Activated CD8-positive, alpha-beta memory T cell treated with anti-CD3 and anti-CD28 coated beads, Interleukin-2, amount 50 U/mL, for 24 hours (primary cell): Measurements from ENCODE around the gene FREM1.

ENCODE experiments used
- DNase-seq: peaks from one replicate; pipeline ENCODE4 v3.0.0-alpha.2; 2020; ENCODE audit errors: extremely low read depth

Gene FREM1

GRCh38 chr9:14813336-14814248 is 96.6 kb downstream of the FREM1 start:
- DNase-seq = no peak

GRCh38 chr9:14812806-14813205 is 97.4 kb downstream of the FREM1 start:
- DNase-seq = no peak

GRCh38 chr9:14811844-14812243 is 98.4 kb downstream of the FREM1 start:
- no peak for DNase-seq

GRCh38 chr9:14806941-14807520 is 103.2 kb downstream of the FREM1 start:
- DNase-seq = no peak

GRCh38 chr9:14799030-14799429 is 111.2 kb downstream of the FREM1 start:
- DNase-seq = no peak

- no peak for DNase-seq
Observed at GRCh38 chr9:14797435-14797834, 112.8 kb downstream of the FREM1 start.

- no peak for DNase-seq
Observed at GRCh38 chr9:14793389-14793788, 116.8 kb downstream of the FREM1 start.

- no peak for DNase-seq
Observed at GRCh38 chr9:14790628-14791027, 119.6 kb downstream of the FREM1 start.

- no peak for DNase-seq
Observed at GRCh38 chr9:14788846-14789245, 121.4 kb downstream of the FREM1 start.

GRCh38 chr9:14783358-14783757 is 126.9 kb downstream of the FREM1 start:
- DNase-seq = no peak

GRCh38 chr9:14782286-14783051 is 127.8 kb downstream of the FREM1 start:
- no peak for DNase-seq

- no peak for DNase-seq
Observed at GRCh38 chr9:14780693-14781092, 129.5 kb downstream of the FREM1 start.

- no peak for DNase-seq
Observed at GRCh38 chr9:14780251-14780650, 130.0 kb downstream of the FREM1 start.

- DNase-seq = no peak
Observed at GRCh38 chr9:14779566-14780022, 130.6 kb downstream of the FREM1 start.

- no peak for DNase-seq
Observed at GRCh38 chr9:14778565-14778964, 131.7 kb downstream of the FREM1 start.

- DNase-seq = no peak
Observed at GRCh38 chr9:14775917-14776316, 134.3 kb downstream of the FREM1 start.

GRCh38 chr9:14770592-14770991 is 139.6 kb downstream of the FREM1 start:
- no peak for DNase-seq

- DNase-seq = no peak
Observed at GRCh38 chr9:14769230-14769571, 141.0 kb downstream of the FREM1 start.

GRCh38 chr9:14768405-14769229 is 141.6 kb downstream of the FREM1 start:
- no peak for DNase-seq

- DNase-seq = no peak
Observed at GRCh38 chr9:14766299-14766698, 143.9 kb downstream of the FREM1 start.

GRCh38 chr9:14761584-14761983 is 148.6 kb downstream of the FREM1 start:
- no peak for DNase-seq

GRCh38 chr9:14760060-14760459 is 150.2 kb downstream of the FREM1 start:
- no peak for DNase-seq
